OCI-LY1 (cell line): Measurements from ENCODE around the gene IRAK4.
A peak's percentile ranks its signal among the peaks of the same experiment; 100 is the strongest.

ENCODE experiments used
- H2AFZ ChIP-seq: fragments of 200-600 bp; sonication (generic), shearing (Covaris generic); 2 replicates; pipeline ENCODE4 v1.6.0; 2014; ENCODE audit warnings: antibody characterized with exemption, mild to moderate bottlenecking, low read length
- H3F3A ChIP-seq: fragments of 200-600 bp; sonication (generic), shearing (Covaris generic); 2 replicates; pipeline ENCODE4 v1.6.0; 2014; ENCODE audit warnings: mild to moderate bottlenecking, antibody characterized with exemption, low read length, moderate library complexity; ENCODE audit not compliant: insufficient read depth
- H3K27ac ChIP-seq: fragments of 200-600 bp; sonication (generic); 2 replicates; pipeline ENCODE4 v1.5.1; 2014; ENCODE audit warnings: low read length, mixed run types, mild to moderate bottlenecking, low read depth; ENCODE audit not compliant: poor library complexity, severe bottlenecking
- H3K27me3 ChIP-seq: fragments of 200-600 bp; sonication (generic); 2 replicates; pipeline ENCODE4 v1.6.0; 2014; ENCODE audit warnings: antibody characterized with exemption, mild to moderate bottlenecking, low read length, moderate library complexity; ENCODE audit not compliant: insufficient read depth
- H3K36me3 ChIP-seq: fragments of 200-600 bp; sonication (generic); 2 replicates; pipeline ENCODE4 v1.6.1; 2014; ENCODE audit warnings: mild to moderate bottlenecking, antibody characterized with exemption, low read length, moderate library complexity, mixed read lengths; ENCODE audit not compliant: insufficient read depth
- H3K4me1 ChIP-seq: fragments of 200-600 bp; sonication (generic); 2 replicates; pipeline ENCODE4 v1.5.1; 2014; ENCODE audit warnings: mild to moderate bottlenecking, low read length, moderate library complexity; ENCODE audit not compliant: insufficient read depth, severe bottlenecking
- H3K4me2 ChIP-seq: fragments of 200-600 bp; sonication (generic), shearing (Covaris generic); 2 replicates; pipeline ENCODE4 v1.6.1; 2014; ENCODE audit warnings: low read length
- H3K4me3 ChIP-seq: fragments of 200-600 bp; sonication (generic); 2 replicates; pipeline ENCODE4 v1.5.1; 2014; ENCODE audit warnings: low read length, low read depth, mild to moderate bottlenecking, mixed read lengths; ENCODE audit not compliant: poor library complexity, severe bottlenecking
- H3K79me2 ChIP-seq: fragments of 200-600 bp; shearing (Covaris generic); 2 replicates; pipeline ENCODE4 v1.6.1; 2016; ENCODE audit warnings: mixed run types, low read length, mixed read lengths; ENCODE audit not compliant: insufficient read depth
- H3K9ac ChIP-seq: fragments of 200-600 bp; sonication (generic), shearing (Covaris generic); 2 replicates; pipeline ENCODE4 v1.6.1; 2014; ENCODE audit warnings: mild to moderate bottlenecking, low read length, mixed read lengths
- H3K9me2 ChIP-seq: fragments of 200-600 bp; sonication (generic), shearing (Covaris generic); 2 replicates; pipeline ENCODE4 v1.6.1; 2014; ENCODE audit warnings: low read depth, mild to moderate bottlenecking, low read length, mixed read lengths
- H3K9me3 ChIP-seq: fragments of 200-600 bp; shearing (Covaris generic); 2 replicates; pipeline ENCODE4 v1.6.1; 2014; ENCODE audit warnings: low read length, mixed read lengths
- H4K20me1 ChIP-seq: fragments of 200-600 bp; sonication (generic), shearing (Covaris generic); 2 replicates; pipeline ENCODE4 v1.6.0; 2016; ENCODE audit warnings: mild to moderate bottlenecking, low read length; ENCODE audit not compliant: insufficient read depth
- CTCF ChIP-seq: fragments of 200-600 bp; sonication (generic), shearing (Covaris generic); IDR thresholded peaks from 2 replicates; pipeline ENCODE4 v1.5.1; 2017; ENCODE audit warnings: mild to moderate bottlenecking, antibody characterized with exemption, low read length, moderate library complexity, mixed read lengths
- EZH2 ChIP-seq: fragments of 200-600 bp; sonication (generic), shearing (Covaris generic); IDR thresholded peaks from 2 replicates; pipeline ENCODE4 v1.8.0; 2017; ENCODE audit warnings: borderline replicate concordance, mixed run types, mild to moderate bottlenecking, antibody characterized with exemption, low read length, moderate library complexity, mixed read lengths

Gene IRAK4

GRCh38 chr12:43766291-43766690 is 7.5 kb downstream of the IRAK4 start:
- Histone ChIP-seq H3K9me3 (no peaks in the 10 kb centered on the region), H4K20me1 (no peaks in the 10 kb centered on the region), H3K36me3 (peaks cover 41% of the 10 kb centered on the region)

GRCh38 chr12:43776498-43776897 is 17.7 kb downstream of the IRAK4 start:
- H3K27me3 ChIP-seq, result no peaks in the 10 kb centered on the region
- no peaks in the 10 kb centered on the region for H3K9me3 ChIP-seq
- no peak overlapping the region for H3K4me3 ChIP-seq
- peaks cover 79% of the 10 kb centered on the region for H3K36me3 ChIP-seq
- no peaks in the 10 kb centered on the region for H3K9me2 ChIP-seq
- H2AFZ ChIP-seq, result no peak overlapping the region
- H3F3A ChIP-seq, result no peaks in the 10 kb centered on the region
- no peaks in the 10 kb centered on the region for H4K20me1 ChIP-seq
- H3K9ac ChIP-seq, result no peak overlapping the region
- no peak overlapping the region for H3K27ac ChIP-seq
- TF ChIP-seq EZH2 (no peak), CTCF (peak; percentile 71)
- no peaks in the 10 kb centered on the region for H3K79me2 ChIP-seq
- no peaks in the 10 kb centered on the region for H3K4me1 ChIP-seq
- H3K4me2 ChIP-seq, result no peak overlapping the region

More at GRCh38 chr12:43766291-43766690, 7.5 kb downstream of the IRAK4 start:
- H3K79me2 ChIP-seq, result 0 out of 2 replicates have a peak, but pooled peaks cover 1% of the 10 kb centered on the region
- H3K4me2 ChIP-seq, result no peak overlapping the region
- H3K9ac ChIP-seq, result no peak overlapping the region
- H3K4me1 ChIP-seq, result peaks cover 17% of the 10 kb centered on the region
- H3F3A ChIP-seq, result no peaks in the 10 kb centered on the region
- no peak overlapping the region for H3K27ac ChIP-seq
- no peaks in the 10 kb centered on the region for H3K9me2 ChIP-seq
- TF ChIP-seq EZH2, result no peak
- TF ChIP-seq CTCF, result no peak
- H2AFZ ChIP-seq, result no peak overlapping the region
- H3K27me3 ChIP-seq, result no peaks in the 10 kb centered on the region
- no peak overlapping the region for H3K4me3 ChIP-seq

GRCh38 chr12:43786899-43787693 is 28.3 kb downstream of the IRAK4 start:
- Histone ChIP-seq H3F3A (no peaks in the 10 kb centered on the region), H3K9me2 (no peaks in the 10 kb centered on the region), H4K20me1 (no peaks in the 10 kb centered on the region), H3K36me3 (peaks cover 52% of the 10 kb centered on the region), H3K4me1 (no peaks in the 10 kb centered on the region), H2AFZ (no peak overlapping the region), H3K27me3 (no peaks in the 10 kb centered on the region), H3K9ac (no peak overlapping the region), H3K27ac (no peak overlapping the region), H3K4me2 (no peak overlapping the region), H3K9me3 (no peaks in the 10 kb centered on the region), H3K79me2 (no peaks in the 10 kb centered on the region), H3K4me3 (no peak overlapping the region)
- TF ChIP-seq CTCF, result no peak
- no peak for TF ChIP-seq EZH2
